Liver (tissue), 9 donors: Measurements from ENCODE around the gene INSL6. TPM values are rescaled to one million over a fixed set of nuclear protein-coding genes. Genes with fewer than 3 reads are reported as not detected.
A peak's percentile ranks its signal among the peaks of the same experiment; 100 is the strongest.

Source experiments
- DNase-seq: peaks from one replicate; pipeline ENCODE4 v3.0.0-alpha.2; 2017; ENCODE audit warnings: low spot score
- H3K27ac ChIP-seq, 2 donors: one replicate each; pipeline ENCODE4 v1.7.0; 2013; ENCODE audit warnings: inconsistent platforms in 2 of 2, low read length in 2 of 2, control low read depth in 1 of 2, low read depth in 1 of 2, mild to moderate bottlenecking in 1 of 2
- H3K27me3 ChIP-seq, 4 donors: one replicate each; pipeline versions ENCODE4 v1.6.1 to v1.7.0; 2013; ENCODE audit warnings: low read length in 3 of 4, inconsistent platforms in 1 of 4, mild to moderate bottlenecking in 1 of 4, moderate library complexity in 1 of 4; ENCODE audit not compliant: control insufficient read depth in 4 of 4, insufficient read depth in 4 of 4
- H3K36me3 ChIP-seq, 4 donors: one replicate each; pipeline versions ENCODE4 v1.6.1 to v1.7.0; 2013; ENCODE audit warnings: low read length in 3 of 4, mild to moderate bottlenecking in 3 of 4, low read depth in 1 of 4, moderate library complexity in 1 of 4; ENCODE audit not compliant: control insufficient read depth in 4 of 4, insufficient read depth in 3 of 4
- H3K4me1 ChIP-seq, 4 donors: one replicate each; pipeline versions ENCODE4 v1.6.1 to v1.7.0; 2013; ENCODE audit warnings: low read length in 3 of 4, mild to moderate bottlenecking in 3 of 4, moderate library complexity in 1 of 4; ENCODE audit not compliant: control insufficient read depth in 4 of 4, insufficient read depth in 4 of 4
- H3K4me3 ChIP-seq, 3 donors: one replicate each; pipeline versions ENCODE4 v1.6.1 to v1.7.0; 2013; ENCODE audit warnings: low read length in 3 of 3, control low read depth in 1 of 3, low read depth in 1 of 3, mild to moderate bottlenecking in 1 of 3
- H3K9ac ChIP-seq, 2 donors: one replicate each; pipeline ENCODE4 v1.7.0; 2013; ENCODE audit warnings: low read length in 2 of 2, mild to moderate bottlenecking in 2 of 2, moderate library complexity in 2 of 2, control low read depth in 1 of 2, low read depth in 1 of 2
- H3K9me3 ChIP-seq, 4 donors: one replicate each; pipeline versions ENCODE4 v1.6.1 to v1.7.0; 2013; ENCODE audit warnings: low read length in 3 of 4; ENCODE audit not compliant: control insufficient read depth in 4 of 4
- CTCF ChIP-seq: fragments of 150-350 bp; IDR thresholded peaks from 2 replicates; pipeline ENCODE4 v1.5.1; 2017; ENCODE audit warnings: improper control_type of control experiment, low read depth, low read length; ENCODE audit not compliant: missing input control
- EGR1 ChIP-seq, 2 donors: IDR thresholded peaks; 2 replicates each; pipeline ENCODE4 v1.6.1; 2016 to 2018; ENCODE audit warnings: antibody characterized with exemption in 2 of 2, low read depth in 2 of 2
- FOXA2 ChIP-seq: IDR thresholded peaks from 2 replicates; pipeline ENCODE4 v1.6.1; 2016; ENCODE audit warnings: antibody characterized with exemption
- GABPA ChIP-seq, 2 donors: IDR thresholded peaks in 1 of 2; conservative IDR thresholded peaks in 1 of 2; 2 replicates each; pipeline ENCODE4 v1.6.1; 2016; ENCODE audit warnings: antibody characterized with exemption in 2 of 2, mild to moderate bottlenecking in 1 of 2, moderate library complexity in 1 of 2
- HNF4A ChIP-seq, 2 donors: conservative IDR thresholded peaks; 2 replicates each; pipeline ENCODE4 v1.6.1; 2016; ENCODE audit warnings: antibody characterized with exemption in 2 of 2, mild to moderate bottlenecking in 2 of 2
- HNF4G ChIP-seq: IDR thresholded peaks from 2 replicates; pipeline ENCODE4 v1.6.1; 2016; ENCODE audit warnings: antibody characterized with exemption
- JUND ChIP-seq, 2 donors: IDR thresholded peaks; 2 replicates each; pipeline ENCODE4 v1.6.1; 2016; ENCODE audit warnings: antibody characterized with exemption in 2 of 2
- MAX ChIP-seq: IDR thresholded peaks from 2 replicates; pipeline ENCODE4 v1.6.1; 2016; ENCODE audit warnings: antibody characterized with exemption
- NR2F2 ChIP-seq: IDR thresholded peaks from 2 replicates; pipeline ENCODE4 v1.6.1; 2016; ENCODE audit warnings: antibody characterized with exemption
- RAD21 ChIP-seq, 2 donors: IDR thresholded peaks; 2 replicates each; pipeline ENCODE4 v1.6.1; 2016; ENCODE audit warnings: antibody characterized with exemption in 2 of 2, mild to moderate bottlenecking in 2 of 2
- REST ChIP-seq: IDR thresholded peaks from 2 replicates; pipeline ENCODE4 v1.6.1; 2016; ENCODE audit warnings: antibody characterized with exemption, mild to moderate bottlenecking
- RXRA ChIP-seq, 2 donors: IDR thresholded peaks; 2 replicates each; pipeline ENCODE4 v1.6.1; 2017 to 2018; ENCODE audit warnings: antibody characterized with exemption in 2 of 2, mild to moderate bottlenecking in 1 of 2
- SP1 ChIP-seq: IDR thresholded peaks from 2 replicates; pipeline ENCODE4 v1.6.1; 2018; ENCODE audit warnings: antibody characterized with exemption, mild to moderate bottlenecking
- TAF1 ChIP-seq: conservative IDR thresholded peaks from 2 replicates; pipeline ENCODE4 v1.6.1; 2016; ENCODE audit warnings: antibody characterized with exemption, mild to moderate bottlenecking
- YY1 ChIP-seq: IDR thresholded peaks from 2 replicates; pipeline ENCODE4 v1.6.1; 2016; ENCODE audit warnings: antibody characterized with exemption, mild to moderate bottlenecking
- ZBTB33 ChIP-seq: IDR thresholded peaks from 2 replicates; pipeline ENCODE4 v1.6.1; 2016; ENCODE audit warnings: antibody characterized with exemption
- WGBS: extraction: QIAGEN DNeasy Blood & Tissue Kit; methylation state at CpG from one replicate; pipeline ENCODE4 v1.1.7; 2013; 5-methylcytosine and 5-hydroxymethylcytosine counted together
- polyA plus RNA-seq, 2 donors: library from polyadenylated mRNA; stranded (reverse) in 1 of 2; unstranded in 1 of 2; fragments of 200-250 nt in 1 of 2; fragments of >200 nt in 1 of 2; fragmentation: Nextera tagmentation in 1 of 2; extraction: Ambion mirVana in 1 of 2; gene quantifications; one replicate each; pipeline versions ENCODE4 v1.2.1 to v1.2.3, GENCODE V29; 2013 to 2015
- total RNA-seq, 2 donors: library from RNA; depleted of rRNA; stranded (reverse); fragments of >200 nt; gene quantifications; one replicate each; pipeline ENCODE4 v1.2.3, GENCODE V29; 2014
- donor health status: healthy.
- donor health status: healthy.
- donor health status: healthy.
- donor health status: healthy.
- donor health status: healthy.

The INSL6 gene
- total and polyA plus RNA-seq, 4 donors: 0.33 TPM; not detected in 3

GRCh38 chr9:5186416-5187169, 1.2 kb upstream of the INSL6 start:
- Histone ChIP-seq H3K4me1 (no peaks in the 10 kb centered on the region), H3K9me3 (no peaks in the 10 kb centered on the region), H3K27me3 (no peaks in the 10 kb centered on the region), H3K36me3 (no peaks in the 10 kb centered on the region), H3K4me3 (no peak overlapping the region), H3K9ac (no peak overlapping the region), H3K27ac (no peak overlapping the region)
- WGBS: 25% methylated on average over 8 of the region's 8 CpGs
- no peak for DNase-seq
- TF ChIP-seq ZBTB33 (no peak), CTCF (peak; percentile 76), RAD21 (IDR thresholded peaks at IDR 0.05) (peak; percentile 89 to 92)

- WGBS: 97% methylated on average over 2 of the region's 2 CpGs
- no peak for DNase-seq
These were observed 663 bp downstream of the INSL6 start for GRCh38 chr9:5184776-5185175.

More at GRCh38 chr9:5184776-5185175, 663 bp downstream of the INSL6 start:
- Histone ChIP-seq H3K27me3 (no peaks in the 10 kb centered on the region), H3K36me3 (no peaks in the 10 kb centered on the region), H3K4me3 (no peak overlapping the region), H3K9me3 (peaks cover 0 to under 1% (median 0%) of the 10 kb centered on the region in 4 donors), H3K27ac (no peak overlapping the region), H3K4me1 (no peaks in the 10 kb centered on the region), H3K9ac (no peak overlapping the region)
- no peak for TF ChIP-seq NR2F2
- no peak for TF ChIP-seq HNF4A (conservative IDR thresholded peaks at IDR 0.05)
- TF ChIP-seq FOXA2: no peak
- TF ChIP-seq CTCF: no peak
- no peak for TF ChIP-seq YY1
- TF ChIP-seq REST: no peak
- no peak for TF ChIP-seq HNF4G
- no peak for TF ChIP-seq TAF1
- TF ChIP-seq RXRA (IDR thresholded peaks at IDR 0.05): no peak
- no peak for TF ChIP-seq RAD21 (IDR thresholded peaks at IDR 0.05)
- no peak for TF ChIP-seq MAX
- no peak for TF ChIP-seq EGR1 (IDR thresholded peaks at IDR 0.05; ENCODE audit: low read depth in 2 of 2)
- TF ChIP-seq JUND (IDR thresholded peaks at IDR 0.05): no peak
- no peak for TF ChIP-seq ZBTB33
- no peak for TF ChIP-seq SP1
- TF ChIP-seq GABPA (IDR thresholded peaks at IDR 0.05 in 1 of 2, conservative IDR thresholded peaks at IDR 0.05 in 1 of 2): no peak
